NCI-H82 (cell line): ENCODE measurements around the gene BMP8A.

Experiments used
- DNase-seq: peaks from one replicate; lab custom pipeline; 2025; lab: John Stamatoyannopoulos, UW

The BMP8A gene

GRCh38 chr1:39572379-39573096, 81.1 kb downstream of the BMP8A start:
- peak; percentile 63 for DNase-seq

GRCh38 chr1:39573097-39573465, 81.6 kb downstream of the BMP8A start:
- DNase-seq = peak; percentile 38

- DNase-seq = peak; percentile 33
Measured at GRCh38 chr1:39573736-39574624, 82.5 kb downstream of the BMP8A start.

GRCh38 chr1:39574646-39575045, 83.2 kb downstream of the BMP8A start:
- DNase-seq = peak; percentile 44
